HG02938 (cell line): ENCODE data around the gene TCEAL3.
A peak's percentile ranks its signal among the peaks of the same experiment; 100 is the strongest.
"Not testable (repeated sequence)": the region's sequence is repeated elsewhere in the genome, so short reads cannot be mapped to it uniquely, and the experiment has no call there.

Source experiments
- ATAC-seq: cut with Tn5 transposase; IDR thresholded peaks from one replicate; pipeline ENCODE4 v1.9.1; 2021; ENCODE audit warnings: mild to moderate bottlenecking, moderate library complexity; ENCODE audit not compliant: unreplicated experiment

The TCEAL3 gene

DNA sequence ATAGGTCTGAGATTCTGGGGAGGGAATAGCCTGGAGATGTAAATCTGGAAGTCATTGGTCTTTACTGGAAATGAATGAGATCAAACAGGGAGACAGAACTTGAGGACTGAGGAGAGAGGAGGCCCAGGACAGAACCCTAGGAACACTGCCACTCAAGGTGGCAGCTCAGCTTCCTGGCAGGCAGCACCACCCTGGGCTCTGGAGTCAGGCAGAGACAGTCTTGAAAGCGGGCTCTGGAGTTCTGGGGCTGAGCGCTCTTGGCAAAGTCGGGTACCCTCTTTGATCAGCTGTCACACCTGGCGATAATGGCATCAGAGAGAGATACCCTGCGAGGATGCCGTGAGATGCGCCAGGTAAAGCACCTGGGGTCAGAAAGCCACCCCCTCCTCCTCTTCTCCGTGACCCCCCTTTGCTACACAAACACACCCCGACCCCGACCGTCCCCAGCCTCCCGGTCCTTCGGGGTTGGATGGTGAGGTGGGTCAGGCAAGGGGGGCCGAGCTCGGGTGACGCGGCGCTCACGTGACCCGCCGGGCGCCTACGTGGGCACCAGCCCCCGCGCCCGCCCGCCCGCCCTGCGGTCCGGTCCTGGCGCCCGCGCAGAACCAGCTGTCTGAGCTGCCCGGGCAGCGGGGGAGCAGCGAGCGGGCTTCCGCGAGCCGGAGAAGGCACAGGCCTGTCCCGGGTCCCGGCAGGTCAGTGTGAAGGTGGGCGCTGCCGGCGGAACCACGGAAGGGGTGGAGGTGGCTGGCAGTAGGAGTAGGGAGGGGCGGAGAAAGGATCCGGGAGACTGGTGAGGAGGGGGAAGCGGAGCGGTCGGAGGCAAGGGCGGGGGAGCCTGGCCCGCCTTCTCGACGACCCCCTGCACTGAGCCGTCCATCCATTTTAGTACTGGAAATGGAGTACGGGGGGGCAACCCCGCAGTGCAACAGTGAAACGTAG is at the start of gene TCEAL3:
Gene TCEAL3 (plus strand): TSS at position 600 of the 942 bp plus-strand sequence. CDS start 1,102 bp downstream, outside the sequence.
- ATAC-seq, result peak; percentile 44

GRCh38 chrX:103560256-103560655 is 47.5 kb upstream of the TCEAL3 start:
- ATAC-seq, result no peak

DNA sequence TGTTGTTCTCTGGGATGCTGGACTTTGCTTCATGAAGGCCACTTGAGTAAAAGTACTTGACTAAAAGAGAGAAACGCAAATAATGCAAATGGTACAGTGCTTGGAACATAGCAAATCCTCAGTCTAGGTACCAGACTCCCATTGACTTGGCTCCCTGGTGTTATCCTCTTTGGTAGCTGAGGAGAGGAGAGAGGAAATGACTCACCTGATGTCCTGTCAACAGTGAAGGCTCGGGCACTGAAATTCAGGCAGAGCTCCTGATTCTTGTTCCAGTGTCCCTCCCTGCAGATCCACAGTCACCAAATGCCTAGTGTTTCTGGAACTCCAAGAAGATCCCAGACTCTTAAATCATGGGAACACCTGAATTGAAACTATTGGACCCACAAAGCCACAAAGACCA is 45.0 kb upstream of the TCEAL3 start:
- ATAC-seq, result no peak

DNA sequence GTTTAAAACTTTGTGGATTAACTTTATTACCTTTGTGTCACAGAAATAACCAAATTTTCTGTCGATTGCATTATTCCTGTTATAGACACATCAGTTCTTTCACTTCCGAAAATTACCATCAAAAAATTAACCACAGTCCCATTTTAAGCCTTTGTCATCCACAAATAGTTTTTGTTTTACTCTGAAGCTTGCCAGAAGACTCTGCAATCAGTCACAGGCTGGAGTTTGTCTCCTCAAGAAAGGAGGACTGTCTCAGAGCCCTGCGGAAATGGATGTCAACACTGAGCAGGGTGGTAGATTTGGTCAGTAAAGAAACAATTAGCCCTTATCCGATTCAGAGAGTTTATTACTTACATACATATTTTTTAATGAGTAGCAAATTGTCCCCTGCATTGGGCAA is 42.6 kb upstream of the TCEAL3 start:
- ATAC-seq, result no peak

- no peak for ATAC-seq
Observed at GRCh38 chrX:103565752-103566151, 42.0 kb upstream of the TCEAL3 start.

DNA sequence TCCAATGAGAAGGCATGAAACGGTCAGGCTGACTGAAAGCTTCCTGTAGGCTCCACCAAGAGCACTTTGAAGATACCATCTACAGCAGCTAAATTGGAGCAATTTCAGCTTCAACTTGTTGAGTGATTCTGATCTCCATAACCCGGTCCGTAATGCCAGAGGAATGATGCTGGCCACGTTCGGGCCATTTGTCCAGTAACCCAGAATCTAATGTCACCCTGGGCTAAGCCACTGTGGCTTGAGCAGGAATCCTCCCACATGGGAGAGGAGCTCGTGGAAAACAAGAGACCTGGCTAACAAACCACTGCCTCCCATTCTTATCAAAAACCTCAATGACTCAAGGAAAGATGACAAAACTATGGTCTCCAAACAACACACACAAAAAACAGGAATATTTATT is 36.6 kb upstream of the TCEAL3 start:
- no peak for ATAC-seq

GRCh38 chrX:103571726-103572125 is 36.0 kb upstream of the TCEAL3 start:
- no peak for ATAC-seq

GRCh38 chrX:103573202-103573601 is 34.6 kb upstream of the TCEAL3 start:
- no peak for ATAC-seq

- no peak for ATAC-seq
Observed at GRCh38 chrX:103584596-103584995, 23.2 kb upstream of the TCEAL3 start.

DNA sequence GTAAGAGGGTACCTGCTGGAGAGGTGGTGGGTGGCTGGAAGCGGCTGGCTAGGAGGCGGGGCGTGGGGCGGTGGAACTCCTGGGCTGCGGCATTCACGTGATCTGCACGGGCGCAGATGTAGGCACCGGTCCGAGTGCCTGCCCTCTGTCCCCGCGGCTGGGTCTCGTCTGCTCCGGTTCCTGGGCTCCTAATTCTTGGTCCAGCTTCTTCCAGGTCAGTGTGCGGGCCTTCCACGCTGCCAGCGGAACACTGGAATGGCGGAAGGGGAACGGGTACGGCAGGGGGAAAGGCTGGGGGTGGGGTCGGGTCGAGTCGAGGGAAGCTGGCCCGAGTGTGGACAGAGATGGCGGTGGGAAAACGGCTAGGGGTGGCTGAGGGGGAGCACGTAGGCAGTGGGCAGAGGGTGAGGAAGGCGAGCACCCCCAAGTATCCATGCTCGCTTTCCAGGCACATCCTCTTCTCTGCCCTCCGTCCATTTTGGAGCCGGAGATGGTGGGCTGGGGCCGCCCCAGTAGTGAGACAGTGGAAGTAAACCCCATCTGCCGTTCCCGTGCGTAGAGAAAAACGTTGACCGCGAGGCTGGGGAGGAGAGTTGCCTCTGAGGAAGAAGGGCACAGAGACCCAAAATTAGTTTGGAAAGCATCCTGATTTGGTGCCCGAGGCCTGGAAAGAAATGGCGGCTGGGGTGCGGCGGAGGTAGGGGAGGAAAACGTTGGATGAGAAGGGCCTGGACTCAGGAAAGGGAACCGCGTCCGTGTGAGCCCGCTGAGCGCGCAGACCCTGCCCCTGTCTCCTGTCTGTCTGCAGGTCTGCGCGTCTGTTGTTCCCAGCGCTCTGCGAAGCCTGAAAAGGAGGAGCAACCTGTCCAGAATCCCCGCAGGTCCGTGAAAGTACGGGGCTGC is 22.1 kb upstream of the TCEAL3 start, which contains the start of gene TCEAL4:
Gene TCEAL4 (plus strand): TSS at position 105 of the 903 bp plus-strand sequence. CDS start 1,161 bp downstream, outside the sequence.
- peak; percentile 74 for ATAC-seq

GRCh38 chrX:103586314-103586646 is 21.5 kb upstream of the TCEAL3 start:
- ATAC-seq, result no peak

GRCh38 chrX:103586659-103587058 is 21.1 kb upstream of the TCEAL3 start:
- ATAC-seq, result no peak

DNA sequence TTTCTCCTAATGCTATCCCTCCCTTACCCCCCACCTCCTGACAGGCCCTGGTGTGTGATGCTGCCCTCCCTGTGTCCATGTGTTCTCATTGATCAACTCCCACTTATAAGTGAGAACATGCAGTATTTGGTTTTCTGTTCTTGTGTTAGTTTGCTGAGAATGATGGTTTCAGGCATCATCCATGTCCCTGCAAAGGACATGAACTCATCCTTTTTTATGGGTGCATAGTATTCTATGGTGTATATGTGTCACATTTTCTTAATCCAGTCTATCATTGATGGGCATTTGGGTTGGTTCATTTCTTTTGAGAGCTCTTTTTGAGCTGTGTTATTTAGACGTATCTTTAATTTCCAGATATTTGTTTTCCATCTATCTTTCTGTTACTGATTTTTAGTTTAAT is 15.5 kb upstream of the TCEAL3 start:
- not testable (repeated sequence) for ATAC-seq

DNA sequence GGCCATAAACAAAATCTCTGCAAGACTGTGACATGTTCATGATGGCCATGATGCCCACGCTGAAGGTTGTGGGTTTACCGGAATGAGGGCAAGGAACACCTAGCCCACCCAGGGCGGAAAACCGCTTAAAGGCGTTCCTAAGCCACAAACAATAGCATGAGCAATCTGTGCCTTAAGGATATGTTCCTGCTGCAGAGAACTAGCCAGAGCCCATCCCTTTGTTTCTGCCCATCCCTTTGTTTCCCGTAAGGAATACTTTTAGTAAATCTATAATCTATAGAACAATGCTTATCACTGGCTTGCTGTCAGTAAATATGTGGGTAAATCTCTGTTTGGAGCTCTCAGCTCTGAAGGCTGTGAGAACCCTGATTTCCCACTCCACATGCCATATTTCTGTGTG is 12.6 kb upstream of the TCEAL3 start:
- not testable (repeated sequence) for ATAC-seq

DNA sequence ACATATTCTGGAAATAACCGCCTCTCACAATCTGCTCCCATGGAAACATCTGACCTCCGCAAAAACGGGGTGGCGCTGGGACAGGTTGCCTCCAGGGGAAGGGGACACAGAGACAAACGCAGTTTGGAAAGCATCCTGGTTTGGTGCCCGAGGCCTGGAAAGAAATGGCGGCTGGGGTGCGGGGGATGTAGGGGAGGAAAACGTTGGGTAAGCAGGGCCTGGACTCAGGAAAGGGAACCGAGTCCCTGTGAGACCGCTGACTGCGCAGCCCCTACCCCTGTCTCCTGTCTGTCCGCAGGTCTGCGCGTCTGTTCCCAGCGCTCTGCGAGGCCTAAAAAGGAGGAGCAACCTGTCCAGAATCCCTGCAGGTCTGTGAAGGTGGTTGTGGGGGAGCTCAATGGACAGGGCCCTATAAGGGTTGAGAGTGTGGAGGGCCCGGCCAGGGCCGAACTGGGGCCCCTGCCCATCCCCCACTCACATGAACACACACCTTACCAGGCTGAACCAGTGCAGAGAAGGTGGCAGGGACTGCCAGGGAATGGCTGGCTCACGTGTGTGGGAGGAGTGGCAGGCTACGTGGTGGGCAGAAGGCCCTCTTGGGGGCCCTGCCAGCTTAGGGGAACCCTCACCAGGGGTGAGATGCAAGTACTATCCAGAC is 672 bp downstream of the TCEAL3 start:
- ATAC-seq, result peak; percentile 28

GRCh38 chrX:103610282-103610681 is 2.5 kb downstream of the TCEAL3 start:
- ATAC-seq, result no peak

GRCh38 chrX:103613362-103613890 is 5.7 kb downstream of the TCEAL3 start:
- no peak for ATAC-seq

GRCh38 chrX:103614999-103615398 is 7.2 kb downstream of the TCEAL3 start:
- no peak for ATAC-seq

- ATAC-seq, result no peak
Observed at GRCh38 chrX:103615781-103616371, 8.1 kb downstream of the TCEAL3 start.

- no peak for ATAC-seq
Observed at GRCh38 chrX:103616676-103617186, 9.0 kb downstream of the TCEAL3 start.
